GM19238 (cell line): ENCODE measurements around the gene LMX1B.

Source experiments
- DNase-seq: peaks from one replicate; pipeline ENCODE4 v3.0.0; 2011; ENCODE audit warnings: low spot score; ENCODE audit not compliant: insufficient read length

LMX1B gene

DNA sequence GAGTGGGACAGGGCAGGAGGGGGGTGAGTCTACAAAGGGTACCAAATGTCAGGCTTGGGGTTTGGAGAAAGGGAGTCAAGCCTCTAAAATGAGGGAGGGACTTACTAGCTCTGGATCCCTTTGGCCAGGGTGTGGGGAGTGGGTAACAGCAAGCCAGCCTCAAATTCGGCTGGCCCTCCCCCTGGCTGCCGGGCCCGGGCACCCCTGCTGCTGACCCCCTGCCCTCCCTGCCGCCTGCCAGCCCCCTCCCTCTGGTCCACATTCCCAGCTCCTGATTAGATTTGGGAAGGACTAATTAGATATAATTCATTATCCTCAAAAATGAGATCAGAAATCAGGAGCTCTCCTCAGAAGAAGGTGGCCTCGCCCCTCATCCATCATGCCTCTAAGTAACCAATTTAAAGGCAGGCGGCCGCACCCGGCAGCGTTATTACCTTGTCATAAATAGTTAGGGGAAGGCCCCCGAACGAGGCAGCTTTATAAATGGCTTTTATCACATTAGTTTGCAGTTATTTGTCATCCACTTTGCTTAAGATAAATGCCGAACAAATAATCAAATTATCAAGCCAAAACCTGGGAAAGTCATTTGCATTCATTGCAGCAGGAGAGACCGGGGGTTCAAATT, 44.6 kb downstream of the LMX1B start:
- DNase-seq: no peak

GRCh38 chr9:126658956-126659555, 45.3 kb downstream of the LMX1B start:
- no peak for DNase-seq

GRCh38 chr9:126661122-126661520, 47.4 kb downstream of the LMX1B start:
- no peak for DNase-seq

DNA sequence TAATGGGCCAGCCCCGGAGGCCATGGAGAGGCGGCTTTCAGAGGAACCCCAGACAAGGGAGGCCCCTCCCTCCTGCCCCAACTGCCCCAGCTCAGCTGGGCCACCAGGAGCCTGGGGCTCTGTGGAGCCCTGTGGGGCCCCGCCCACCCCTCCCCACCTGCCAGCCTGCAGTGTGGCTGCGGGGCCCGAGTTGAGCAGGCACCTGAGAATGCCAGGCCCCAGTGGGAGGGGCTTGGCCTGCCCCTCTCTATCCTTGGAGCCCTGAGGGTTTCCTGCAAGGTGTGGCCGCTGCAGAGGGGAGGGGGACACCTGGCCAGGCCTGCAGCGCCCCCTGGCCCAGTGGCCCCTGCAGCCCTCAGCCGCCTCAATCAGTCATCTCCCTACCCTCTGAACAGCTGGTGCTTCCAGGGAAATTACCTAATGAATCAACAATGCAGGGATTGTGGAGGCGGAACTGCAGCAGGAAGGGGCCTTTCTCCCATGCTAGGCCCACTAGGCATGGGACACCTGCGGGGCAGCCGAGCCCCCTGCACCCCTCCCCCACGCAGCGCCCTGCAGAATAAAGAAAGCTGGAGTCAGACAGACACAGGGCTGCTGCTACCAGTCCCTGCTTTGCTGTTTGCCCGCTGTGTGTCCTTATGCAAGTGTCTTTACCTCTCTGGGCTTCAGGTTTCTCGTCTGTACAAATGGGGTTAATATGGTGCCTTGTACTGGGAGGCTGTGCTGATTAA, 48.0 kb downstream of the LMX1B start:
- DNase-seq: no peak

GRCh38 chr9:126663661-126664072, 49.9 kb downstream of the LMX1B start:
- no peak for DNase-seq

DNA sequence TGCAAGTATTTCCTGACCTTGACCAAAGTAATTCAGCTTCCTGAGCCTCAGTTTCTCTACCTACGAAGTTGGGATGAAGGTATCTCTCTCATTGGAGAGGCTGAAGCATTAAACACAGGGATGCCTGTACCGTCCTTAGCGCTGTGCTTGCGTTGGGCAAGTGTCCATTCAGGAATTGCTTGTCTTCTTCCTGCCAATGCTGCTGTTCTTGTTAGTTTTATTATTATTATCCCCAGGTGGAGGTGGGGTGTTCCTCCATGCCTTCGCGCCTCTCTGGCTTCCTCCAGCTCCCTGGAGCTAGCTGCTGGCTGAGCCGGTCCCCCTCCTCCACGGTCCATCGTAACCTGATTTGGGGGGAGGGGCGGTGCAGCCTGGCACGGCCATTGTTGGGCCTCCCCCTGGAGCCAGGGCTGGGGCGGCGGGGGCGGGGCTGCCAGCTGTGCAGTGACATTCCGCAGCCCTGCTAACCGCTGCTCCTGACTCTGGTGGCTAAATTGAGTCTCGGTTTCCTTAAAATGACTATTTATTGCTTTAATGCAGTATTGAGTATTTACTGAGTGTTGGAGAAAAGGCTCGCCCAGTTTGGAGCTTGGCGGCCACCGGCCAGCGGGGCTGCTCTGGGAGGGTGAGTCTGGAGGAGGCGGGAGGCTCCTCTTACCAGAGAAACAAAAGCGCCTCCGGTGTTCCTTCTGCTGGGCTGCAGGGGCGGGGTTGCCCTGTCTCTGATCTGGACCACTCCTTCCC, 51.3 kb downstream of the LMX1B start:
- no peak for DNase-seq

DNA sequence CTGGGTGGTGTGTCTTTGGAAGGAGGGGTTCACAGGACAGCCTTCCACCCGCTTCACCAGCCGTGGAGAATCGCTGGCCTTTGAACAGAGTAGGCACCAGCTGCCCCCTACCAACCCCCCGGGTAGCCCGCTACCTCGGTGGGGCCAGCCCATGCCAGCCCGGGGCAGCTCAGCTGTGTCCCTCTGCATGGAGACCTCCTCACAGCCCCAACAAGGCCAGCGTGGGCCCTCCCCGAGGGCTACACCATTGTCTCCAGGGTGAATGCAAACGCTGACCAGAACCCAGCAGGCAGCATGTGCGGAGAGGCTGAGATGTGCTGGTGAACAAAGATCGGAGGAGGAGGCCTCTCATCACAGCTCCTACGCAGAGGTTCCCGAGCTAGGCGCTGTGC, 51.9 kb downstream of the LMX1B start:
- DNase-seq: no peak

DNA sequence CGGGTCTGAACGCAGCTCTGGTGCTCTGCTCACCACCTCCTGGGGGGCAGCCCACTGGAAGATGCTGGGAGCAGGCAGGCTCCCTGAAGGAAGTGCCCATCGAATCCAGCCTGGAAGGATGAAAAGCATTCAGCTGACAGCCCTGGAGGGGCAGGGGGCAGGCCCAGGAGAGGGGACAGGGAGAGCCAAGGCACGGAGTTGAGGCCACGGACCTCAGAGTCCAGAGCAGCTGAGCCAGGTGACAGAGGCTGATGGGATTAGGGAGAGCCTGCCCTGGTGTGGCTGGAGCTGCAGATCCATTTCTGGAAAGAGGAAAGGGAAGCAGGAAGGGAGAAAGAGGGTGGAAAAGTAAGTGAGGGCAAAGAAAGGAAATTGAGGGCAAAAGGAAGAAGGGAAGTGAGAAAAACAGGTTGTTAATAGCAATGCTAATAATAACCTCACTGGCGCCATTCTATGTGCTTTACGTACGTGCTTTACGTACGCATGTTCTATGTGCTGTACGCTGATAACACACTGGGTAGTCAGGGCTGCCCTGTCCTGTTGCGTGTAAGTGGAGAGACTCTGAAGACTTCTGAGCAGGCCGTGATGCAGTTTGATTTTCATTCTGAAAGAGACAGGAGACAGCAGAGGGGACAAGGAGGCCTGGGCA, 52.6 kb downstream of the LMX1B start:
- no peak for DNase-seq

GRCh38 chr9:126667190-126668055, 53.7 kb downstream of the LMX1B start:
- DNase-seq: no peak

DNA sequence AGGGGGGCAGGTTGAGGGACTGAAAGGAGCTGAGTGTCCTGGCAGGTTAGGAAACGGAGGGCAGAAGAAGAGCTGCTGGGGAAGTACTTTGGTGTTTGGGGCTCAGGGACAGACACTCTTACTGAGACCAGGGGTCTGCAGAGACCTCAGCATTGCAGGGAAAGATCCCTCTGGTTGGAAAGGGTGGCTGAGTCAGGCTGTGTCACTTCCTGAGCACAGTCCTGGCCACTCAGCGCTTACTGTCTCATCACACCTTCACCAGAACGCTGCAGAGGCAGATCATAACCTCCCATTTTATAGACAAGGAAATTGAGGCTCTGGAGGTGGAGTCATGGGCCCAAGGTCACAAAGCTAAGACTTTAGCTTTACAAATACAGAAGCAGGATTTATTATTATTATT, 54.3 kb downstream of the LMX1B start:
- DNase-seq: no peak

DNA sequence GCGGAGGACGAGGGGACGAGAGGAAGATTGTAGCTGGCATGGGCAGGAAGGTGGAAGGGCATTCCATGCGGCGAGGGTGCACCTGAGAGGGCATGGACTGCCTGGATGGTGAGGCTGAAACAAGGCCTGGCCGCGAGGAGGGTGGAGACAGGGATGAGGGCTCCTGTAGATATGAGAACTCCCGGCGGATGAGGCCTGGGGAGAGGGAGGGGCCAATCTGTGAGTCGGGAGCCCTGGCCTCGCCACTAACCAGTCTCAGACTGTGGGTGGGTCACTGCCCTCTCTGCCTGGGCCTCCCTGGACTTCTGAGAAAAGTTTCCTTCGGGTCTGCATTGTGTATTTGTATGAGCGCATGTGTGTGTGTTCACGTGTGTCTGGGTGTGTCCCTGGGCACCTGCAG, 55.4 kb downstream of the LMX1B start:
- DNase-seq: no peak

GRCh38 chr9:126670270-126670669, 56.5 kb downstream of the LMX1B start:
- no peak for DNase-seq

- DNase-seq: no peak
These were observed 57.7 kb downstream of the LMX1B start for GRCh38 chr9:126671381-126671831.

- no peak for DNase-seq
These were observed 58.3 kb downstream of the LMX1B start for GRCh38 chr9:126671983-126672382.

DNA sequence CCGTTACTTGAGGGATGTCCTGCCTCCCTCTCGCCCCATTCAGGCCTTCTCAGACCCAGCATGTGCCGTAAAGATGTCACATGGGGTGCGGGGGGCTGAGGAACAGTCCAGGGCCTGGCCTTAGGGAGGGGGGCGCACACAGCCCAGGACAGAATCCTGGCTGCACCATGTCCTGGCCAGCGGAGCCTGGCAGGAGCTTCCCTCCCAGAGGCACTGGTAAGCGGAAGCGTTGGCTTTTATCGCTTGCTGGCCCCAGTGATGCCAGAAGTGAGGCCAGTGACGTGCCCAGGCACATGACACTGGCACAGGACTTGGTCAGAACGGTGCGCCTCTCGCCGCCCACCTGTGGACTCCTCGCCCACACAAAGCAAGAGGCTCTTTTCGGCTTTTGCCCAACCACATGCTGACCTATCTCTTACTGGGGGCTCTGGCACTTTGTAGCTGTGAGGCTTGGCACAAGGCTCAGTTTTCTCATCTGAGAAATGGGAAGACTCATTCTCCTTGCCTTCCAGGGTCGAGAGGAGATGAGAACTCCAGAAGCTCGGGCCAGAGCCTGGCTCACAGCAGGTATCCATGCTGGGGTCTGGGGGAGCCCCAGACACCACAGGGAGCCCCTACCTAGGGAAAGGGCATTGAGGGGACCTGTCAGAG, 59.0 kb downstream of the LMX1B start:
- no peak for DNase-seq

DNA sequence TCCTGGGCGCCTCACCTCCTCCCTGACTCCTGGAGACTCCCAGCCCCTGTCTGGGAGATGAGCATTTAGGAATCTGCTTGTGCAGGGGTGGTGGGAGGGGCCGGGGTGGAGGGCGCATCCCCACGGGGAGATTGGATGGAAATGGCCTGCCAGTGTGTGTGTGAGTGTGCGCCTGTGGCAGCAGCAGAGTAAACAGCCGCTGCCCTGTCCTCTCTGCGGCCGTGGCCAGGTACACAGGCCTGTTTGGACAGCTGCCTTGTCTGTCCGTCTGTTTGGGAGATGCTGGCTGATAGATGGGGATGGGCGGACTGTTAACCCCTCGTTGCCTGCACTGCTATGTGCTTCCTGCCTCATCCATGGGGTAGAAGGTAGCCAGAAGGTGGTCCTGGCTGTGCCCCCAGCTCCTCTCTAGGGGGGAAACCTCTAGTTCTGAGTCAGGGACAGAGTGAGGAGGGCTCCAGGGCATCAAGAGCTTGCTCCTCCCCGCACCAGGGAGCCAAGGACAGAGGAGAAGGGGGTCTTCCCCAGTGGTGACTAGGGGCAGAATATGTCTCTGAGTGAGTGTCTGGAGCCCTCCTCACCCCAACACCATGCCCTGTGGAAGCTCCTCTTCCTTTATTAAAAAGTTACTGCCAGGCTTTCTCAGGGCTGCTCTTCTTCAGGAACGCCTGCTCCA, 60.1 kb downstream of the LMX1B start:
- no peak for DNase-seq

GRCh38 chr9:126674365-126675146, 60.8 kb downstream of the LMX1B start:
- DNase-seq: no peak

- DNase-seq: no peak
These were observed 61.4 kb downstream of the LMX1B start for GRCh38 chr9:126675147-126675467.
